A673 (cell line): ENCODE results near the gene UGT1A8. TPM values are rescaled to one million over a fixed set of nuclear protein-coding genes. Genes with fewer than 3 reads are reported as not detected.
"Not testable (repeated sequence)": the region's sequence is repeated elsewhere in the genome, so short reads cannot be mapped to it uniquely, and the experiment has no call there.

Source experiments
- Bru-seq: library from RNA; stranded (reverse); fragments of 400-500 nt; gene quantifications from one replicate; lab custom pipeline; 2021; lab: Mats Ljungman, UMichigan
- BruChase-seq, 2 experiments: library from RNA; stranded (reverse); fragments of 400-500 nt; gene quantifications; one replicate each; lab custom pipeline; 2021; lab: Mats Ljungman, UMichigan
- BruUV-seq: library from RNA; stranded (reverse); fragments of 400-500 nt; replicated peaks from 2 replicates; lab custom pipeline; 2021; lab: Mats Ljungman, UMichigan
- CTCF ChIA-PET: fragments of 300-600 bp; sonication (Branson Sonifier 250); formaldehyde crosslinking; loops from one replicate; lab custom pipeline; 2022; ENCODE audit warnings: antibody characterized with exemption; lab: Charles Lee
- POLR2A ChIA-PET: fragments of 300-600 bp; sonication (Branson Sonifier 250); formaldehyde crosslinking; loops from one replicate; lab custom pipeline; 2022; ENCODE audit warnings: antibody characterized with exemption; ENCODE audit not compliant: low non-redundant PET; lab: Charles Lee
- DNase-seq: peaks from one replicate; pipeline ENCODE4 v3.0.0-alpha.2; 2015; ENCODE audit warnings: low spot score
- H3K27ac ChIP-seq: fragments of 200-600 bp; sonication (generic); 2 replicates; pipeline ENCODE4 v1.5.1; 2016; ENCODE audit warnings: mixed run types, low read depth, mild to moderate bottlenecking, mixed read lengths, antibody characterized with exemption, low read length; ENCODE audit not compliant: poor library complexity, severe bottlenecking
- H3K27me3 ChIP-seq: fragments of 200-600 bp; sonication (generic); replicated peaks from 2 replicates; pipeline ENCODE4 v1.6.1; 2017; ENCODE audit warnings: mixed run types, low read depth, mild to moderate bottlenecking, mixed read lengths, antibody characterized with exemption, low read length; ENCODE audit not compliant: insufficient read depth, poor library complexity
- H3K36me3 ChIP-seq: fragments of 200-600 bp; sonication (generic); 2 replicates; pipeline ENCODE4 v1.6.1; 2016; ENCODE audit warnings: mixed run types, mild to moderate bottlenecking, mixed read lengths, antibody characterized with exemption, low read length; ENCODE audit not compliant: insufficient read depth, poor library complexity, severe bottlenecking
- H3K4me1 ChIP-seq: fragments of 200-600 bp; sonication (generic); 2 replicates; pipeline ENCODE4 v1.6.1; 2017; ENCODE audit warnings: mixed run types, mild to moderate bottlenecking, mixed read lengths, antibody characterized with exemption, low read length; ENCODE audit not compliant: insufficient read depth, poor library complexity, severe bottlenecking
- H3K4me3 ChIP-seq: fragments of 200-600 bp; sonication (generic); 2 replicates; pipeline ENCODE4 v1.5.1; 2016; ENCODE audit warnings: low read depth, mixed run types, mild to moderate bottlenecking, mixed read lengths, low read length; ENCODE audit not compliant: poor library complexity, severe bottlenecking
- H3K9me3 ChIP-seq: fragments of 200-600 bp; sonication (generic); 2 replicates; pipeline ENCODE4 v1.6.1; 2016; ENCODE audit warnings: mixed run types, low read depth, mild to moderate bottlenecking, mixed read lengths, antibody characterized with exemption, low read length; ENCODE audit not compliant: poor library complexity, severe bottlenecking
- CTCF ChIP-seq: fragments of 300-800, 200-600 bp; sonication (generic); conservative IDR thresholded peaks from 2 replicates; pipeline ENCODE4 v1.5.1; 2017; ENCODE audit warnings: low read depth, mild to moderate bottlenecking, antibody characterized with exemption, low read length, moderate library complexity, mixed read lengths
- EZH2 ChIP-seq: fragments of 200-600 bp; sonication (generic); IDR thresholded peaks from 2 replicates; pipeline ENCODE4 v1.6.1; 2017; ENCODE audit warnings: borderline replicate concordance, low read depth, mild to moderate bottlenecking, mixed read lengths, antibody characterized with exemption, low read length; ENCODE audit not compliant: poor library complexity, severe bottlenecking
- intact Hi-C: fragments of 100-400 bp; cut with micrococcal nuclease; formaldehyde crosslinking; loops from one replicate; pipeline ENCODE4 v1.10.0; 2022; ENCODE audit not compliant: unreplicated experiment
- long read RNA-seq: library from polyadenylated mRNA; stranded (forward); transcript quantifications from one replicate; pipeline ENCODE4 v2.0.0, GENCODE V29; 2022
- total RNA-seq: library from RNA; stranded (reverse); gene quantifications from 2 replicates; pipeline ENCODE4 v1.2.3, GENCODE V29; 2021

UGT1A8 gene
- total RNA-seq (not detected in 2 replicates), Bru-seq, nascent RNA (percentile 27 among the genes with signal in this experiment), BruChase-seq, experiment 1, labeled RNA remaining after a 2-hour chase (percentile 19 among the genes with signal in this experiment), BruChase-seq, experiment 2, labeled RNA remaining after a 6-hour chase (percentile 20 among the genes with signal in this experiment)
- long read RNA-seq, result 0 reads

GRCh38 chr2:233617476-233617875 lies at the start of gene UGT1A8:
TSS of gene UGT1A8 (plus strand) at chr2:233617633. CDS start at chr2:233617708, 75 bp downstream.
- H3K4me1 ChIP-seq, CTCF ChIA-PET, H3K27me3 ChIP-seq, BruUV-seq, POLR2A ChIA-PET, H3K27ac ChIP-seq, DNase-seq, intact Hi-C loops, H3K36me3 ChIP-seq, H3K9me3 ChIP-seq, H3K4me3 ChIP-seq: not testable (repeated sequence)

GRCh38 chr2:233571001-233571400 lies 46.4 kb upstream of the UGT1A8 start:
- no peaks in the 10 kb centered on the region for H3K27me3 ChIP-seq
- BruUV-seq, result no TSS peak
- no peak for DNase-seq
- TF ChIP-seq EZH2 (no peak), CTCF (no peak)
- no peak overlapping the region for H3K27ac ChIP-seq
- ChIA-PET POLR2A (no interaction called here), CTCF (no interaction called here)
- intact Hi-C loops, result no loop called here
- H3K9me3 ChIP-seq, result no peaks in the 10 kb centered on the region
- H3K4me1 ChIP-seq, result no peaks in the 10 kb centered on the region
- no peak overlapping the region for H3K4me3 ChIP-seq
- no peaks in the 10 kb centered on the region for H3K36me3 ChIP-seq

GRCh38 chr2:233571462-233571861 lies 46.0 kb upstream of the UGT1A8 start:
- no TSS peak for BruUV-seq
- Histone ChIP-seq H3K4me3 (no peak overlapping the region), H3K9me3 (no peaks in the 10 kb centered on the region), H3K36me3 (no peaks in the 10 kb centered on the region), H3K27ac (no peak overlapping the region), H3K4me1 (no peaks in the 10 kb centered on the region), H3K27me3 (no peaks in the 10 kb centered on the region)
- ChIA-PET POLR2A (no interaction called here), CTCF (no interaction called here)
- no peak for DNase-seq
- TF ChIP-seq EZH2 (no peak), CTCF (no peak)
- intact Hi-C loops, result no loop called here

DNA sequence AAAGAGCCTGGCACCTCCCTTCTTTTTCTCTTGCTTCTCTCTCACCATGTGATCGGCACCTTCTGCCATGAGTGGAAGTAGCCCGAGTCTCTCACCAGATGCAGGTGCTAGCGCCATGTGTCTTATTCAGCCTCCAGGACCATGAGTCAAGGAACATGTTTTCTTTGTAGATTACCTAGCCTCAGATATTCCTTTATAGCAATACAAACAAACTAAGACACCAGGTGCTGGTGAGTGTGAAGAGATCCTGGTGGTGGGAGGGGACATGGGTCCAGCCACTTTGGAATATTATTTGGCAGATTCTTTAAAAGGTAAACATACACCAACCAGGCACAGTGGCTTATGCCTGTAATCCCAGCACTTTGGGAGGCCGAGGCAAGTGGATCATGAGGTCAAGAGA lies 45.0 kb upstream of the UGT1A8 start:
- H3K4me1 ChIP-seq, result no peaks in the 10 kb centered on the region
- H3K27me3 ChIP-seq, result no peaks in the 10 kb centered on the region
- intact Hi-C loops, result no loop called here
- H3K4me3 ChIP-seq, result no peak overlapping the region
- DNase-seq, result no peak
- CTCF ChIA-PET, result no interaction called here
- H3K36me3 ChIP-seq, result no peaks in the 10 kb centered on the region
- no TSS peak for BruUV-seq
- TF ChIP-seq EZH2 (no peak), CTCF (no peak)
- no peak overlapping the region for H3K27ac ChIP-seq
- H3K9me3 ChIP-seq, result no peaks in the 10 kb centered on the region
- POLR2A ChIA-PET, result no interaction called here

- H3K36me3 ChIP-seq, H3K4me3 ChIP-seq, H3K27me3 ChIP-seq, CTCF ChIA-PET, H3K9me3 ChIP-seq, BruUV-seq, H3K27ac ChIP-seq, intact Hi-C loops, H3K4me1 ChIP-seq, POLR2A ChIA-PET, DNase-seq: not testable (repeated sequence)
These were observed 40.1 kb upstream of the UGT1A8 start for GRCh38 chr2:233577341-233577740.
